Measurements from ENCODE around the gene TSPYL1.

TSPYL1 gene

GRCh38 chr6:116253505-116254296, 26.0 kb downstream of the TSPYL1 start, which contains the start of gene TSPYL4 (continued):
- TF ChIP-seq, protein P1, sequence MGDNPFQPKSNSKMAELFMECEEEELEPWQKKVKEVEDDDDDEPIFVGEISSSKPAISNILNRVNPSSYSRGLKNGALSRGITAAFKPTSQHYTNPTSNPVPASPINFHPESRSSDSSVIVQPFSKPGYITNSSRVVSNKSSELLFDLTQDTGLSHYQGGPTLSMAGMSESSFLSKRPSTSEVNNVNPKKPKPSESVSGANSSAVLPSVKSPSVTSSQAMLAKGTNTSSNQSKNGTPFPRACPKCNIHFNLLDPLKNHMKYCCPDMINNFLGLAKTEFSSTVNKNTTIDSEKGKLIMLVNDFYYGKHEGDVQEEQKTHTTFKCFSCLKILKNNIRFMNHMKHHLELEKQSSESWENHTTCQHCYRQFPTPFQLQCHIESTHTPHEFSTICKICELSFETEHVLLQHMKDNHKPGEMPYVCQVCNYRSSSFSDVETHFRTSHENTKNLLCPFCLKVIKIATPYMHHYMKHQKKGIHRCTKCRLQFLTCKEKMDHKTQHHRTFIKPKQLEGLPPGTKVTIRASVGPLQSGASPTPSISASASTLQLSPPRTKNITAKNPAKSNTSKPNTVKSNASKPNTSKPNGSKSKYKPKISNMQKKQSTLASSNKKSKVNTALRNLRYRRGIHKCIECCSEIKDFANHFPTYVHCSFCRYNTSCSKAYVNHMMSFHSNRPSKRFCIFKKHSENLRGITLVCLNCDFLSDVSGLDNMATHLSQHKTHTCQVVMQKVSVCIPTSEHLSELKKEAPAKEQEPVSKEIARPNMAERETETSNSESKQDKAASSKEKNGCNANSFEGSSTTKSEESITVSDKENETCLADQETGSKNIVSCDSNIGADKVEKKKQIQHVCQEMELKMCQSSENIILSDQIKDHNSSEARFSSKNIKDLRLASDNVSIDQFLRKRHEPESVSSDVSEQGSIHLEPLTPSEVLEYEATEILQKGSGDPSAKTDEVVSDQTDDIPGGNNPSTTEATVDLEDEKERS (tag by site-specific recombination; IDR thresholded peaks at IDR 0.05), result no peak
- TF ChIP-seq INSM2 (tag by site-specific recombination; IDR thresholded peaks at IDR 0.05) (peak; percentile 13; the same call in 1 of the 2 replicates), ZBTB17 (tag by site-specific recombination; IDR thresholded peaks at IDR 0.05) (peak; percentile 73), SP7 (tag by site-specific recombination; IDR thresholded peaks at IDR 0.05) (peak; percentile 43; the same call in 1 of the 2 replicates), ZNF530 (tag by site-specific recombination; IDR thresholded peaks at IDR 0.05; ENCODE audit: low read depth) (no peak), EGR2 (tag by site-specific recombination; IDR thresholded peaks at IDR 0.05; ENCODE audit: low read depth) (no peak), ZNF654 (tag by site-specific recombination; IDR thresholded peaks at IDR 0.05; ENCODE audit: low read depth) (0 out of 2 replicates have a peak, but pooled peaks have one; percentile 3), REPIN1 (tag by site-specific recombination; IDR thresholded peaks at IDR 0.05; ENCODE audit: low read depth) (no peak), ZNF16 (tag by site-specific recombination; IDR thresholded peaks at IDR 0.05; ENCODE audit: low read depth) (no peak), ZNF555 (tag by site-specific recombination; conservative IDR thresholded peaks at IDR 0.05) (no peak), ZNF792 (tag by site-specific recombination; IDR thresholded peaks at IDR 0.05) (no peak), ZNF423 (tag by site-specific recombination; IDR thresholded peaks at IDR 0.05) (no peak), ZNF157 (tag by site-specific recombination; IDR thresholded peaks at IDR 0.05) (no peak), ZNF600 (tag by site-specific recombination; IDR thresholded peaks at IDR 0.05) (0 out of 2 replicates have a peak, but pooled peaks have one; percentile 69), ZNF133 (tag by site-specific recombination; IDR thresholded peaks at IDR 0.05) (no peak), ZNF513 (tag by site-specific recombination; IDR thresholded peaks at IDR 0.05) (no peak), ZNF354C (tag by site-specific recombination; IDR thresholded peaks at IDR 0.05; ENCODE audit: borderline replicate concordance, low read depth) (no peak), ZNF18 (tag by site-specific recombination; IDR thresholded peaks at IDR 0.05) (no peak), GFI1B (tag by site-specific recombination; IDR thresholded peaks at IDR 0.05) (no peak), ZNF292 (tag by site-specific recombination; IDR thresholded peaks at IDR 0.05; ENCODE audit: borderline replicate concordance, low read depth) (no peak), KLF16 (tag by site-specific recombination; IDR thresholded peaks at IDR 0.05) (peak; percentile 49; the same call in 1 of the 2 replicates)
- TF ChIP-seq, protein P2, sequence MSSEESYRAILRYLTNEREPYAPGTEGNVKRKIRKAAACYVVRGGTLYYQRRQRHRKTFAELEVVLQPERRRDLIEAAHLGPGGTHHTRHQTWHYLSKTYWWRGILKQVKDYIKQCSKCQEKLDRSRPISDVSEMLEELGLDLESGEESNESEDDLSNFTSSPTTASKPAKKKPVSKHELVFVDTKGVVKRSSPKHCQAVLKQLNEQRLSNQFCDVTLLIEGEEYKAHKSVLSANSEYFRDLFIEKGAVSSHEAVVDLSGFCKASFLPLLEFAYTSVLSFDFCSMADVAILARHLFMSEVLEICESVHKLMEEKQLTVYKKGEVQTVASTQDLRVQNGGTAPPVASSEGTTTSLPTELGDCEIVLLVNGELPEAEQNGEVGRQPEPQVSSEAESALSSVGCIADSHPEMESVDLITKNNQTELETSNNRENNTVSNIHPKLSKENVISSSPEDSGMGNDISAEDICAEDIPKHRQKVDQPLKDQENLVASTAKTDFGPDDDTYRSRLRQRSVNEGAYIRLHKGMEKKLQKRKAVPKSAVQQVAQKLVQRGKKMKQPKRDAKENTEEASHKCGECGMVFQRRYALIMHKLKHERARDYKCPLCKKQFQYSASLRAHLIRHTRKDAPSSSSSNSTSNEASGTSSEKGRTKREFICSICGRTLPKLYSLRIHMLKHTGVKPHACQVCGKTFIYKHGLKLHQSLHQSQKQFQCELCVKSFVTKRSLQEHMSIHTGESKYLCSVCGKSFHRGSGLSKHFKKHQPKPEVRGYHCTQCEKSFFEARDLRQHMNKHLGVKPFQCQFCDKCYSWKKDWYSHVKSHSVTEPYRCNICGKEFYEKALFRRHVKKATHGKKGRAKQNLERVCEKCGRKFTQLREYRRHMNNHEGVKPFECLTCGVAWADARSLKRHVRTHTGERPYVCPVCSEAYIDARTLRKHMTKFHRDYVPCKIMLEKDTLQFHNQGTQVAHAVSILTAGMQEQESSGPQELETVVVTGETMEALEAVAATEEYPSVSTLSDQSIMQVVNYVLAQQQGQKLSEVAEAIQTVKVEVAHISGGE (tag by site-specific recombination; conservative IDR thresholded peaks at IDR 0.05; ENCODE audit: low read depth), result 0 out of 2 replicates have a peak, but pooled peaks have one; percentile 21
- TF ChIP-seq, protein P3, sequence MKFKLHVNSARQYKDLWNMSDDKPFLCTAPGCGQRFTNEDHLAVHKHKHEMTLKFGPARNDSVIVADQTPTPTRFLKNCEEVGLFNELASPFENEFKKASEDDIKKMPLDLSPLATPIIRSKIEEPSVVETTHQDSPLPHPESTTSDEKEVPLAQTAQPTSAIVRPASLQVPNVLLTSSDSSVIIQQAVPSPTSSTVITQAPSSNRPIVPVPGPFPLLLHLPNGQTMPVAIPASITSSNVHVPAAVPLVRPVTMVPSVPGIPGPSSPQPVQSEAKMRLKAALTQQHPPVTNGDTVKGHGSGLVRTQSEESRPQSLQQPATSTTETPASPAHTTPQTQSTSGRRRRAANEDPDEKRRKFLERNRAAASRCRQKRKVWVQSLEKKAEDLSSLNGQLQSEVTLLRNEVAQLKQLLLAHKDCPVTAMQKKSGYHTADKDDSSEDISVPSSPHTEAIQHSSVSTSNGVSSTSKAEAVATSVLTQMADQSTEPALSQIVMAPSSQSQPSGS (tag by site-specific recombination; IDR thresholded peaks at IDR 0.05; ENCODE audit: low read depth), result peak; percentile 88

Data from HEK293 (cell line).